ENCODE results near the gene FNDC3A.
"Not testable (repeated sequence)": the region's sequence is repeated elsewhere in the genome, so short reads cannot be mapped to it uniquely, and the experiment has no call there.

The FNDC3A gene

DNA sequence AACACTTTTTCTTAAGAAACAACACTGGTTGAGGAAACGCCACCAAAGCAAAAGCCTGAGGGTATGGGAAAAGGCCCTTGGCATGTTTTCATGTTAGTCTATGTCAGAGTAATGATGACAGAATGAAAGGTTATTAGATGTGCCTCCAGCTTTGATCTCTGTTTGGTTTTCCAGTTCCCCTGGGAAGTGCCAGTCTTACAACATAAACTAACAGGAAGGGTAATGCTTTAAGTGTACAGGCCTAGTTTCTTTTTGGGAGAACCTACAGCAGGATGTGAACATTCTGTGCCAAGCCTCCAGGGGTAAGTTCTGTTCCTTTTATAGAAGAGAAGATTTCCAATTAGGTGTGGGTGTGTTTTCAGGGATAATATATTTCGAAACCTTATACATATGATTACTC is 121.7 kb downstream of the FNDC3A start:
- DNase-seq (ENCODE audit: low spot score), result no peak

DNA sequence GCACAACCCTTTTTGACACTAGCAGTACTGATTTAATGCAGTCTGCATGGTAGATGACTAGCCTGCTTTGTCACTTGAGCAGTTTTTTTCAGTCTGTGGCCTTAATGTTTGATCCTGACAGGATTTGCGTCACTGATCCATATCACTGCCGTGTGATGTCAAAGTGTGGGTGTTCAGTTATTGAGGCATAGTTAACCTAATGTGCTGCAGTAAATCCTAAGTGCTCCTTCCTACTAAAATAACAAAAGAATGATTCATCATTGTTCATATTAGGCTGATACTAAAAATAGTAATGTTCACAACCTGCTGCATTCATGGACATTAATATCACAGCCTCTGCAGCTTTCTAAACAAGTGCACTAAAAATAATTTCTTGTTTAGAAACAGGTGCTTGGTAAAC is 122.5 kb downstream of the FNDC3A start:
- no peak for DNase-seq (ENCODE audit: low spot score)

DNA sequence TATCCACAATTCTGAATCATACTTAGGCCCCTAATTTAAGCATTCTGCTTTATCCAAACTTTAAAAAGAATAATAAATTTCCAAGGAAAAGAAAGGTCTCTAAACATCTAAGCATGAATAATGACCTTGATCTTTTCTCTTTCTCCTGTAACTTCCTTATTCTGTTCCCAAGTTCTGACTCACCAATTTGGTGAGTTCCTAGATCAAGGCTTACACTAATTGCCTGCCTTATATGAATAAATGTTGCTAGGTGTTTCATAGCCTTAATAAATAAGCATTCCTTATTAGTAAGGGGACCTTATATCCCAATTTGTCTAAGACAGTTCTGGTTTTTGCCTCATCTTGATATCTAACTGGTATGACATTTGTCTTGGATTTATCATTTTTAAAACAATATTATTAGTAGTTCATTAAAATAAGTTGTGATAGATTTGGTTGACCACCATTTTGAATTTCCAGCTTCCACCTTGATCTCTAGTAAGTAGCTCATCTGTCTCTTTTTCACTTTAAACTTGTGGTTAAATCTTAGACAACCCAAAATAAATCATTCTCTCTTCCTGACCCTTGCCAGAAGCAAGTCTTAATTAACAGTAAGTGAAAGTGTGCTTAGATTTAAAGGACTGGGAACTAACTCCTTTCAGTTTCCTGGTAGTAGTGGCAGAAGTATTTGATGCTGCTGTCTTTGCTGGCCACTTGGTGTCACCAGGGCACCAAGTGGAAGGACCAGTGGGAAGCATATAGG is 123.2 kb downstream of the FNDC3A start:
- DNase-seq (ENCODE audit: low spot score), result no peak

DNA sequence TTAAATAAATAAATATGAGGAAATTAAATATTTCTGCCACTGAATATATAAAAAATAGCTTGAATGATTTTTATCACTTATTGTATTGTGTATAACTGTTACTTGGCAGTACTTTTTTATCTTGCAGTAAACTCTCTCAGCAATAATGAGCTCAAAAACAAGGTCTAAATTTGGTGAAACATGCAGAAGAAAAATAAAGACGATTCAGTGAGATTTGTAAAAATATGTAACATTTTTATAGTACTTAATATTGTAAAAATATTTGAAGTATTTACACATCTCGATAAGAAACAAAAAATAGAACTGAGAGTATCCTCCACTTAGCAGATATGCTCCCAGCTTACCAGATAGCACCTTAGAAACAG is 123.8 kb downstream of the FNDC3A start:
- DNase-seq (ENCODE audit: low spot score), result no peak

DNA sequence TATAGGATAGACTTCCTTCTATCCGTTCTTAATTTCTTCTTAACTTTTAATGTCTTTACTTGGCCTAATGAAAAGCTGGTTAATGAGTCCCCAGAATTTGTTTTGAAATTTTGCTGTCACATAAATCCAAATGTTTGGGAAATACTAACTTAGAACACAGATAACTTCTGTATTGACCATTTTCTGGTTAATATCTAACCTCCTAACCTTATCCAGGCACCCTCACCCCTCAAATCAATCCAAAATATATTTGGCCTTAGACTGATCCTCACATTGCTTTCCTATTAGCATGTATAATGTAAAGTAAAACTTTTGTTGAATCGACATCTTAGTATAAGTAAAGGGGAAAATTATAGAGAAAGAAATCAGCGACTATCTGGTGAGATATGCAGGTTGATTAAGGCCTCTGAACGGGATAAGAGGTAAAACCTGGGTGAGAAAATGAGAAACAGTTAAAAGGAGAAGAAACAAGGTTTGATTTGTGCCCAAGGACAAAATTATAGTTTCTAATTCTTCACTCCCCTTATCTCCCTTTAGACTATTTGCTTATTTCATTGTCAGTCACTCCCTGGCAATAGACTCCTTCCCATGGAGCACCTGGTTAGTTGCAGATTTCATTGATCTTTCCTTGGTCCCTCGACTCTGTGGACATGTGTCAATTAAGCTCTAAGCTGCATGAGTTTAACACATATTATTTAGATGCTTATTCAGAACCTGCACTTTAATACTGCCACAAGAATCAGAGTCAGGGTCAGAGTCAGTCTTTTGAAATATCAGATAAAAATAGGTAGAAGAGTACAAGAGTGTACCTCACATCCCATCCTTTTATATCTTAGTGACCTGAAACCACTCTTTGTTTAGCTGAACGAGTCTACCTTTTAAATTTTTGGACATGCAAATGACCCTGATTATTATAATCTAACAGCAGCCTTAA is 125.2 kb downstream of the FNDC3A start:
- DNase-seq (ENCODE audit: low spot score), result no peak

DNA sequence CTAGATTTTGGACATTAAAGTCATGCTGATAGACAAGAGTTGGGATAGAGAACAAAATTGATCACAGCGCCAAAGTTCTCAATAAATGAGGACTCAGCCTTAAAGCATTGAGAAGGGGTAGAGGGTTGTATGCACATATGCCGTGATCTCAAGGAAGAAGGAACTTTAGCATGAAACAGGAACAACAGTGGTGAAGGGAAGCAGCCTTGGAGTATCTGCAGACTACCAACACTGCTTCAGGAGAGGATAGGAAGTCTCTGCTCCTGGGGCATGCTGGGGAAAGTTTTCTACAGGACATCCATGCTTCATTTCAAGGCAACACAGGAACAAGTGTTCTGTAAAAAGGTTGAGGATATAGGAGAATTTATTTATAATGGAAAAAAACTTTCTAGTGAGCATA is 132.5 kb downstream of the FNDC3A start:
- no peak for DNase-seq (ENCODE audit: low spot score)

DNA sequence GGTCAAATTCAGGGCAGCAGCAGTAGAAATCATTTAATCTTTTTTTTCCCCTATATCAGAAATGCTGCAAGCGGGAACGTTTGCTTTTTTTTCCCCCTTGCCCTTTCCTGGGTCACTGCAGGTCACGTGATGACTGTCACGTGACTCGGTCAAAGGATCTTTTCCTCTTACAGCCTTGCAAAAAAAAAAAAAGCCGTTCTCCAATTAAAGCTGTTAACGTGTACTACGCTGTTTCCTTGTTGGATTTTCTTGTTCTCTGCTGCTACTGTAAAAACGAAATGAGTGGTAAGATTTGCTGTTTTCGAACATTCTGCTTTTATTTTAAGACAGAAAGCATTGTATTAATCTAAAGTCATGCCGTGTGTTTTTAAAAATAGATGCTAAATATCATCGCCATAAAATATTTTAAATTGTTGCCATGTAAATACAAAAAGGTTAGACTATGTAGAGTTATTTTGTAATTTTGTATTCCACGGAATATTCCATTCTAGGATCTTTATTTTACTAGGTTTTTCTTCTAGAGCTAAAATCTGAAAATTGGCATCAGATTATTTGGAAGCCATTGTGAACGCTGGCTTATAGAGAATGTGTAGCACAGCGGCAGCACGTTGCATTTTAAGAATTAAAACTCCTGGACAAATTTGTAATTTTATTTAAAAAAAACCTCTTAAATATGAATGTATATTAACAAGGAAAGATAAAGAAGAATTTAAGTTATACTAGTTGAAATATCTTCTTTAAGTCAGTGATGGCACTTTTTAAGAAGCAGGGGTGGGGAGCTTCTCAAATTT is 134.6 kb downstream of the FNDC3A start:
- DNase-seq (ENCODE audit: low spot score), result peak; percentile 69

DNA sequence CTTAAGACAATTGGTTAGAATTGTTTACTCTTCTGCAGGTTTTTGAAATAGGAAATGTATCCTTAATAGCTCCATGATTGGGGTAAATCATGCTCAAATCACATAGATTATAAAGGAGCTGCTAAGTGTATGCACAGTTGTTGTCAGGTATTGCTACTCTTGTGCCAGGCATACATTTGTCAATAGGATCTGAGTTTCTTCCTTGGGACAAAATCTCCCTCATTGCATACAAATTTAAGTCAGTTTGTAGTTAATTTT is 135.1 kb downstream of the FNDC3A start:
- DNase-seq (ENCODE audit: low spot score), result no peak

DNA sequence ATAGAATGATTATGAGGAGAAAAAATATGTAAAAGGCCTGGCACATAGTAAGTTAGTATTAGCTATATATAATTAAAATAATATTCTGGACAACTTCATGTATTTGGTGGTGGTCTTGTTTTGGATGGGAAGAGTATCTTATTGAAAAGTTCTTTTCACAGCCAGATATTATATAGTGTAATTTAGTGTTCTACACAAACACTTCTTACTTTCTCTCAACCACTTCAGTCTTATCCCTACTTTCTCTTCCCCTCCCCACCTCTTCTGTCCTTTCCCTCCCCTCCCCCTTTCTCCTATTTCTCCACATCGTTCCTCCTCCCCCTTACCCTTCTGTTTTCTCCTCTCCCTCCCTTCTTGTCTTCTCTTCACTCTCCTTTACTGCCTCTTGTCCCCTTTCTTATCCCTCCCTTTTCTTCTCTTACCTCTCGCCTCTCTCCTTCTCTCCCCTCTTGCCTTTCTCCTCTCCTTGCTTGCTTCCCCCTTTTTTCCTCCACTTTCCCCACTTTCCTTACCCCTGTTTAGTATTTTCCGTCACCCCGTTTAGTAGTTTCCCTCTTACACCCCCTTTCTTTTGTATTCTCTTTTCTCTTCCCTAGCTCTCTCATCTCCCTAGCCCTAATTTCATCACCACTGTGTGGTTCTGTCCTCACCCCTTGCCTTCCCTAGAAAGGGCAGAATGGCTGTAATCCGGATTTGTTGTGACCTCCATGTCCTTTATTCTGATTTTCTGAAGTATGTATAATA is 137.2 kb downstream of the FNDC3A start:
- no peak for DNase-seq (ENCODE audit: low spot score)

DNA sequence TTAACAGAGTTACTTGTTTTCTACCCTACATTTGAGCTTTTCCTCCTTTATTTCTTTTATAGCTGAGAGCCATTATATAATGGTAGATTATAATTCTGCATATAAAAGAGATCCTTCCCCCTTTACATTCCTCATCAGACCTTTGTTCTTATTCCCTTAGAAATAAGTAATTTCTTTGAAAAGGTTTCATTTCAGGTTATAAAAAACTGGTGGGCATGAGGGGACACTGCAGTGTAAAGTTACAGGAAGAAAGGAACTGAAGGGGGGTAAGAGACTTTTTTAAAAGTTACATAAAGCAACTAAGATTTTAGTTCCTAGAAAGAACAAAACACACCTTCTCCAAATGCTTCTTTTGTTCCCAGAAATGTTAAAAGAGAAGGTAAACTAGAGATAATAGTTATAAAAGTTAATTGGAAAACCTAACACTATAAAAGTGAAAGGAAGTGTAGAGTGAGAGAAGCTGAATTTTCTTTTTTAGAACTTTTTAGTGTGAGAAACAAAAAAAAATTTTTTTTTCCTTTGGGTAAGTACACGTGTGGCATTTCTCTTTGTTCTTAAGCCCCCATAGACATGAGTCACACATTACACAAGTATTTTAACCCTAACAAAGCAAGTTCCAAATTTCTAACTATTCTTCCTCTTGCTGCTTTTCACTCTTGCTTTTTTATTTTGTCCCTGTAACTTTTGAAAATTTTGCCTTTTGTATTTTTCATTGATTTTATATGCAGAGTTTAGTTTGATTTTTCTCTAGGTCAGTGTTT is 138.0 kb downstream of the FNDC3A start:
- no peak for DNase-seq (ENCODE audit: low spot score)

DNA sequence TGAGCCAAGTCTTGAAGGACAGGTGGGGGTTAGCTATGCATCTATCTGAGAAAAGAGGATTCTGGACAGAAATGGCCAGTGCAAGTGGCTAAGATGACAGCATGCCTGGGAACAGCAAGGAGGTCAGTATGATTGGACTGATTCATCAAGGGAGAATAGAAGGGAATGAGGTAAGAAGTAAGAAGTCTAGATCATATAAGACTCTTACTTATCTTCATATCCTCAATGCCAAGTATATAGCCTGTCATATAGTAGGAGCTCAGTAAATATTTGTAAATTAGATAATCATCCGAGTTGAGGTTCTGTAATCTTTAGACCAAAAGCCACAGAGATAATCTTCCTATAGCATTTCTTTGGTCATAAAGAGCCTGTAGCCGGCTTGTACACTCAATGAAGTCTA is 141.2 kb downstream of the FNDC3A start:
- no peak for DNase-seq (ENCODE audit: low spot score)

DNA sequence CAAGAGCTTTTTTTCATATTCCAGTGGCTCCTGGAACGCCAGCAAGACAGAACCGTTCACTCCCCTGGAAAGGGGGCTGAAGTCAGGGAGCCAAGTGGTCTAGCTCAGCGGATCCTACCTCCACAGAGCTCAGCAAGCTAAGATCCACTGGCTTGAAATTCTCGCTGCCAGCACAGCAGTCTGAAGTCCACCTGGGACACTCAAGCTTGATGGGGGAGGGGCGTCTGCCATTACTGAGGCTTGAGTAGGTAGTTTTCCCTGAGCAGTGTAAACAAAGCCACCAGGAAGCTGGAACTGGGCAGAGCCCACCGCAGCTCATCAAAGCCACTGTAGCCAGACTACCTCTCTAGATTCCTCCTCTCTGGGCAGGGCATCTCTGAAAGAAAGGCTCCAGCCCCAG is 142.7 kb downstream of the FNDC3A start:
- DNase-seq (ENCODE audit: low spot score), result not testable (repeated sequence)

DNA sequence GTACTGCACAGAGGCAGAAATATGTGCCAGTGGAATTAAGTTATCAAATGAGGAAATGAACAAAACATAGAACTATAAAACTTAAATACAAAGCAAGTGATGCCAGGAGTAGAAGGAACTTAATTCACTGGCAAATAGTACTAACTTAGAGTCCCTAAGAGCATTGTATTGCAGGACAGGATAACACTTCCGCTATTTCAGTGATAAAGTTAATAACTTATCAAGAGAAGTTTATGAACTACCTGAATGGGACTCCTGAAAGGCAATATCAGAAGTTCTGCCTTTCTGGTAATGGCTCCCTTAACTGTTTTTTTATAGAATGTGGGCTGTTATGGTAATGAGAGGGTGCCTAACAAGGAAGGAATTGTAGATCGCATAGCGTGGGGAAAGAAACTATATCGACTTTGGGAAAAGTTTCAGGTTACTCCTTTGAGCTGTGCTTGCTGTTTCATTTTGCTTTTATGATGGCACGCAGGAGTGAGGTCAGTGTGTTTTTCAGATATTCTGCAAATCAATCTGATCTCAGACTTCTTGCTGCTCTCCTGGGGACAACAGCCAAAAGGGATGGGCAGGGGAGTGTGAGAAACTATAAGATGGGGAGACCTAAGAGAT is 149.1 kb downstream of the FNDC3A start:
- DNase-seq (ENCODE audit: low spot score), result no peak

DNA sequence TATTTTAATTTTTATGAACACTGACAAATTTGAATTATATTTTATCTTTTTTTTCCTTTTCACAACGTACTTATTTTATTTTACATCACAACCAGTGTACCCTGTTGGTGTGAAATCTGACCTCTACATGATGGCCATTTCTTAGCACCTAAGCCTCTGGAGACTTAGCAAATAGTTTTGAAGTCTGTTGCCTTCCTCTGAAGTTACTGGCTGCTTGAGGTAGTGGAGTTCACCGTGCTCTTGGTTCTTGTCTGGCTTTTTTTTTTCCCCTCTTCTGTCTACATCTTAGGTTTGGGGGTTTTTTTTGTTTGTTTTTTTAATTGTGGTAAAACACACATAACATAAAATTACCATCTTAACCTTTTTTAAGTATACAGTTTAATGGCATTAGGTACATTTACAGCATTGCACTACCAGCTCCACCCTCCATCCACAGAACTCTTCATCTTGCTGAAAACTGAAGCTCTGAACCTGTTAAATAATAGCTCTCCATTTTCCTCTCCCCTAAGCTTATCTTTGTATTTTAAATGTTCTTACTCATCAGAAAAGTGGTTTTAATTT is 150.3 kb downstream of the FNDC3A start:
- no peak for DNase-seq (ENCODE audit: low spot score)

DNA sequence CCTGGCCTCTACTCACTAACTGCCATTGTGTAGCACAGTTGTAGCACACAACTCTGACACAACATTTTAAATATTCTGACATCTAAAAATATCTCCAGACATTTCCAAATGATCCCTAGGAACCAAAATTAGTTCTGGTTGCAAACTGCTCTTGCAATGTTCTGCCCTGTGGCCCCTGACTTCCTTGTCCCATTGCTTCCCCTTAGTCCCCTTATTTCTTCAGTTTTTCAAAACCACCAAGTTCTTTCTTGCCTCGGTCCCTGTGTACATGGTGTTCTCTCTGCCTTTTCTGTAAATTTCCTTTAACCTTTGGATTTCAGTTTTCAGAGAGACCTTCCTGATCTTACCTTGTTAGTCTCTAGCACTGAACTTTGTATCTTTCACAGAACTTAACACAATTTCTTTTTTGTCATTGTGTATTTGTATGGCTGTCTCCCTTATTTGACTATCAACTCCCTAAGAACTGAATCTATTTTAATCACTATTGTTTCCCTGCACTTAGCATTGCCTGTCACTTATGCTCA is 156.8 kb downstream of the FNDC3A start:
- DNase-seq (ENCODE audit: low spot score), result no peak

DNA sequence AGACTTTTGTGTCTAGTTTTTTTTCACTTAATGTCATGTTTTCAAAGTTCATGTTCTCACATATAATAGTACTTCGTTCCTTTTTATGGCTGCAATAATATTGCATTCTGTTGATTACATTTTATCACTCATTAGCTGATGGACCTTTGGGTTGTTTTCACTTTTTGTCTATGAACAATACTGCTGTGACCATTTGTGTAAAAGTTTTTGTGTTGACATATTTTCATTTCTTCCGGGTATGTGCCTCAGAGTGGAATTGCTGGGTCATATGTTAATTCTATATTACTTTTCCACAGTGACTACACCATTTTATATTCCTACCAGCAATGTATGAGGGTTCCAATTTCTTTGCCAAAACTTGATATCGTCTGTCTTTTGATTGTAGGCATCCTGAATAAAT is 158.6 kb downstream of the FNDC3A start:
- no peak for DNase-seq (ENCODE audit: low spot score)

DNA sequence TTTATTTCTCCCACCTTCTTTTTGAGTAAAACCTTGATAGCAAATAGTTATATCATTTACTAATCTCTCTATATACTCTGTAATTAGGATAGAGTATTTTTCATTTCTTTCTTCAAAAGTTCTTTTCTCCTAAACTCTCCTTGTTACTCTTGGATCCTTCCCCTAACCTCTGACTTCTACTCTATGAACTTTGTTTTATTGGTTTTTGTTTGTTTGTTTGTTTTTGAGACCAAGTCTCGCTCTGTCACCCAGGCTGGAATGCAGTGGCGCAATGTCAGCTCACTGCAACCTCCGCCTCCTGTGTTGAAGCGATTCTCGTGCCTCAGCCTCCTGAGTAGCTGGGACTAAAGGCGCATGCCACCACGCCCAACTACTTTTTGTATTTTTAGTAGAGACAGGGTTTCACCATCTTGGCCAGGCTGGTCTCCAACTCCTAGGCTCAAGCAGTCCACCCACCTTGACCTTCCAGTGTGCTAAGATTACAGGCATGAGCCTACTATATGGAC is 161.5 kb downstream of the FNDC3A start:
- DNase-seq (ENCODE audit: low spot score), result not testable (repeated sequence)

DNA sequence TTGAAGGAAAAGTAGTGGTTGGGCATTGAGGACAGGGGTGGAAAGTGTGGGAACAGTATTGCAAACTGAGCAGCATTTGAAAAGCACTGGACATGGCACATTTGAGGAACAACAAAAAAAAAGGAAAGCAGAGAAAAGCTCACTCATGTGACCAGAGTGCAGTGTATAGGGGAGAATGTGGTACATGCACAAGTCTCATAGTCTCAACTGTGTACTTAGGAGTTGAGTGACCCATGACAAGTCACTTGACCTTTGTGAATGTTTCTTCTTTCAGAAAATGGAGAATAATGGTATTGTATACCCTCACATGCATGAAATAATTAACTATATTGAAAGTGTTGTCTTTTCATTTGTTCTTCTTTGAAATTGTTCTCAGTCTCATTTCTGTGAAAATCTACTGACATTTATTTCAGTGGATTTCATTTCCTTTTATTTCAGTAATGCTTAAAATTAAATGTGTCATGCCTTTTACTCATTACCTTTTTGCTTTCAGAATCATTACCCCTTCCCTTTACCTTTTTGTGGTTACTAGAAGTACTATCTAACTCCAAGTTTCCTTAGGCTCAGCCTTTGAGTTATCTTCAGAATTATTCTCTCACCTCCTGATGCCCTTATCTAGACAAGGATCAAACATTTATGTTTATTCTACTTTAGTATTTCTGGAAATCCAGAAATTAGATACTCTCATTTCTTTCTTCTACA is 165.3 kb downstream of the FNDC3A start:
- DNase-seq (ENCODE audit: low spot score), result no peak

DNA sequence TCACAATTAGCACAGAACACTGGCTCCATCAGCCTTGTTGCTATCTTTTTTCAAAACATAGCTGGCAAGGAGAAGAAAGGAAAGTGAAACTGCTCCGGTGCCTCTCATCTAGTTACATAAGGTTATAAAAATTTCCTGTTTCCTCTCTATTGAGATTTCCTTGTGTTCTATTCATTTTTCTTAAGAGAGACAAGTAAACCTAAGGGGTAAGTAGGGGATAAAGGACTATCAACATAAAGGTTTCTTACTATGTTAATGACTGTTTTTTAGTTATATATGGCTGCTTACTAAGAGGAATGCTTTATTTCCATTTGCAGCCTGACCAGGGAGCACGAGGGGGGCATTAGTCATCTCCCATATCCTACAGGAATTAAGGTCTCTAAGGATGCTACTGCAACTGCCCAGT is 171.2 kb downstream of the FNDC3A start:
- DNase-seq (ENCODE audit: low spot score), result no peak

DNA sequence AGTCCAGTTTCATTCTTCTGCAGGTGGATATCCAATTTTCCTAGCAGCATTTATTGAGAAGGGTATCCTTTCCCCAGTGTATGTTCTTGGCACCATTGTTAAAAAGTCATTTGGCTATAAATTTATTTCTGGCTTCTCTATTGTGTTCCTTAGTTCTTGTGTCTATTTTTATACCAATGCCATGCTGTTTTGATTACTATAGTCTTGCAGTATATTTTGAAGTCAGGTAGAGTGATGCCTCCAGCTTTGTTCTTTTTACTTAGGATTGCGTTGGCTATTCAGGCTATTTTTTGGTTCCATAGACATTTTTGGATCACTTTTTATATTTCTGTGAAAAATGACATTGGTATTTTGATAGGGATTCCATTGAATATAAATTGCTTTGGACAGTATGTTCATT is 172.7 kb downstream of the FNDC3A start:
- no peak for DNase-seq (ENCODE audit: low spot score)

Measured in left forelimb (tissue), 1 donor.